Hepatocyte (in vitro differentiated cells): Measurements from ENCODE around the gene ZNF491.

Source experiments
- CTCF ChIP-seq: fragments of 200-600 bp; sonication (generic); IDR thresholded peaks from 2 replicates; pipeline ENCODE4 v1.5.1; 2016; ENCODE audit warnings: antibody characterized with exemption, mild to moderate bottlenecking; ENCODE audit not compliant: poor library complexity
- EZH2 ChIP-seq: fragments of 200-600 bp; sonication (generic); IDR thresholded peaks from 2 replicates; pipeline ENCODE4 v1.6.1; 2016; ENCODE audit warnings: antibody characterized with exemption, mild to moderate bottlenecking, borderline replicate concordance

- TF ChIP-seq CTCF (no peak), EZH2 (no peak)
These were observed 35.2 kb upstream of the ZNF491 start for GRCh38 chr19:11763117-11763516.
